Smooth muscle cell (in vitro differentiated cells): ENCODE data around the gene SASH3. TPM values are rescaled to one million over a fixed set of nuclear protein-coding genes. Genes with fewer than 3 reads are reported as not detected.

Experiments
- DNase-seq: peaks from one replicate; lab custom pipeline; 2025; ENCODE audit not compliant: unreplicated experiment; lab: John Stamatoyannopoulos, UW
- H2AFZ ChIP-seq: fragments of 200-600 bp; sonication (generic); 2 replicates; pipeline ENCODE4 v1.6.0; 2016; ENCODE audit warnings: antibody characterized with exemption, low read depth, mild to moderate bottlenecking
- H3F3A ChIP-seq: fragments of 200-600 bp; sonication (generic); 2 replicates; pipeline ENCODE4 v1.6.0; 2017; ENCODE audit warnings: antibody characterized with exemption, low read depth
- H3K27ac ChIP-seq: fragments of 200-600 bp; sonication (generic); 2 replicates; pipeline ENCODE4 v1.5.1; 2016; ENCODE audit warnings: low read depth, mild to moderate bottlenecking
- H3K27me3 ChIP-seq: fragments of 200-600 bp; sonication (generic); 2 replicates; pipeline ENCODE4 v1.6.1; 2016; ENCODE audit warnings: low read depth, mild to moderate bottlenecking
- H3K36me3 ChIP-seq: fragments of 200-600 bp; sonication (generic); 2 replicates; pipeline ENCODE4 v1.5.1; 2016; ENCODE audit warnings: low read depth
- H3K4me1 ChIP-seq: fragments of 200-600 bp; sonication (generic); 2 replicates; pipeline ENCODE4 v1.5.1; 2016; ENCODE audit warnings: low read depth
- H3K4me2 ChIP-seq: fragments of 200-600 bp; sonication (generic); 2 replicates; pipeline ENCODE4 v1.6.0; 2016; ENCODE audit warnings: mild to moderate bottlenecking
- H3K4me3 ChIP-seq: fragments of 200-600 bp; sonication (generic); 2 replicates; pipeline ENCODE4 v1.5.1; 2016; ENCODE audit warnings: mild to moderate bottlenecking
- H3K79me2 ChIP-seq: fragments of 200-600 bp; sonication (generic); 2 replicates; pipeline ENCODE4 v1.6.0; 2016; ENCODE audit warnings: low read depth, mild to moderate bottlenecking
- H3K9ac ChIP-seq: fragments of 200-600 bp; sonication (generic); 2 replicates; pipeline ENCODE4 v1.6.0; 2016; ENCODE audit warnings: low read depth
- H3K9me3 ChIP-seq: fragments of 200-600 bp; sonication (generic); replicated peaks from 2 replicates; pipeline ENCODE4 v1.5.1; 2016; ENCODE audit warnings: low read depth
- H4K20me1 ChIP-seq: fragments of 200-600 bp; sonication (generic); 2 replicates; pipeline ENCODE4 v1.6.0; 2016; ENCODE audit warnings: low read depth
- WGBS: methylation state at CpG from one replicate; pipeline ENCODE4 v1.1.7; 2016; ENCODE audit warnings: low lambda C conversion rate; 5-methylcytosine and 5-hydroxymethylcytosine counted together
- polyA plus RNA-seq: library from polyadenylated mRNA; unstranded; fragments of >200 nt; fragmentation: Nextera tagmentation; extraction: Ambion mirVana; gene quantifications from 2 replicates; pipeline ENCODE4 v1.2.1, GENCODE V29; 2016
- total RNA-seq: library from RNA; depleted of rRNA; stranded (reverse); fragments of >200 nt; gene quantifications from 2 replicates; pipeline ENCODE4 v1.2.3, GENCODE V29; 2014
- TF ChIP-seq, protein P1 (sequence below): fragments of 200-600 bp; sonication (generic); IDR thresholded peaks from 2 replicates; pipeline ENCODE4 v1.5.1; 2017; ENCODE audit warnings: borderline replicate concordance, mild to moderate bottlenecking, antibody characterized with exemption; ENCODE audit not compliant: insufficient read depth, poor library complexity, severe bottlenecking

Gene SASH3
- total and polyA plus RNA-seq, 2 experiments from 2014 or later: not detected

DNA sequence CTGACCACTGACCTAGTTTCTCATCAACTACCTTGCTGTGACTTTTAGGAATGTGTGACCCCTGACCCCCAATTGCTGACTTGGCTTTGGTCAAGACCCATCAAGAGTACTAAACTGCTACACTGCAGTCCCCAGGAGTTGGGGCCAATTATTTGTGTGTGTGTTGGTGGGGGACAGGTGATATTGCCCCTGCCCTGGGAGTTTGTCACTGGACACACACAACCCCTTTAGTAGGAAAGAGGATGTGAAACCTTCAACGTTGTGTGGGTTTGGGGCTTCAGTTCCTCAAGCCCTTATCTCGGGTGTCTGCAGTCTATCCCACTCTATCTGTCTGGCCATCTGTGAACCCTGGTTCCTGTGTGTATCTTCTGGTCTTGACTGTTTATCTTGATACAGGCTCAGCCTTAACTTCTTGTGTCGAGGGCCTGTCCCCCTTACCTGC lies 6.5 kb downstream of the SASH3 start:
- WGBS: 67% methylated on average over 3 of the region's 3 CpGs
- Histone ChIP-seq H3K36me3 (no peaks in the 10 kb centered on the region), H3K79me2 (no peaks in the 10 kb centered on the region), H4K20me1 (no peaks in the 10 kb centered on the region), H3K27me3 (no peaks in the 10 kb centered on the region), H3K4me2 (no peak overlapping the region), H3K27ac (no peak overlapping the region), H2AFZ (no peak overlapping the region), H3K9me3 (no peaks in the 10 kb centered on the region), H3K9ac (no peak overlapping the region), H3K4me3 (no peak overlapping the region), H3F3A (no peaks in the 10 kb centered on the region), H3K4me1 (no peaks in the 10 kb centered on the region)
- TF ChIP-seq, protein P1, sequence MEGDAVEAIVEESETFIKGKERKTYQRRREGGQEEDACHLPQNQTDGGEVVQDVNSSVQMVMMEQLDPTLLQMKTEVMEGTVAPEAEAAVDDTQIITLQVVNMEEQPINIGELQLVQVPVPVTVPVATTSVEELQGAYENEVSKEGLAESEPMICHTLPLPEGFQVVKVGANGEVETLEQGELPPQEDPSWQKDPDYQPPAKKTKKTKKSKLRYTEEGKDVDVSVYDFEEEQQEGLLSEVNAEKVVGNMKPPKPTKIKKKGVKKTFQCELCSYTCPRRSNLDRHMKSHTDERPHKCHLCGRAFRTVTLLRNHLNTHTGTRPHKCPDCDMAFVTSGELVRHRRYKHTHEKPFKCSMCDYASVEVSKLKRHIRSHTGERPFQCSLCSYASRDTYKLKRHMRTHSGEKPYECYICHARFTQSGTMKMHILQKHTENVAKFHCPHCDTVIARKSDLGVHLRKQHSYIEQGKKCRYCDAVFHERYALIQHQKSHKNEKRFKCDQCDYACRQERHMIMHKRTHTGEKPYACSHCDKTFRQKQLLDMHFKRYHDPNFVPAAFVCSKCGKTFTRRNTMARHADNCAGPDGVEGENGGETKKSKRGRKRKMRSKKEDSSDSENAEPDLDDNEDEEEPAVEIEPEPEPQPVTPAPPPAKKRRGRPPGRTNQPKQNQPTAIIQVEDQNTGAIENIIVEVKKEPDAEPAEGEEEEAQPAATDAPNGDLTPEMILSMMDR: no peak
- DNase-seq: no peak

GRCh38 chrX:129787336-129788055 lies 7.7 kb downstream of the SASH3 start:
- no peak overlapping the region for H3K27ac ChIP-seq
- TF ChIP-seq, protein P1: no peak
- no peaks in the 10 kb centered on the region for H3K27me3 ChIP-seq
- H3K9me3 ChIP-seq: no peaks in the 10 kb centered on the region
- H3K79me2 ChIP-seq: no peaks in the 10 kb centered on the region
- WGBS: 82% methylated on average over 11 of the region's 11 CpGs
- no peak for DNase-seq
- H3K9ac ChIP-seq: no peak overlapping the region
- no peaks in the 10 kb centered on the region for H4K20me1 ChIP-seq
- H2AFZ ChIP-seq: no peak overlapping the region
- H3K4me3 ChIP-seq: no peak overlapping the region
- no peaks in the 10 kb centered on the region for H3K36me3 ChIP-seq
- no peaks in the 10 kb centered on the region for H3F3A ChIP-seq
- H3K4me1 ChIP-seq: no peaks in the 10 kb centered on the region
- H3K4me2 ChIP-seq: no peak overlapping the region

DNA sequence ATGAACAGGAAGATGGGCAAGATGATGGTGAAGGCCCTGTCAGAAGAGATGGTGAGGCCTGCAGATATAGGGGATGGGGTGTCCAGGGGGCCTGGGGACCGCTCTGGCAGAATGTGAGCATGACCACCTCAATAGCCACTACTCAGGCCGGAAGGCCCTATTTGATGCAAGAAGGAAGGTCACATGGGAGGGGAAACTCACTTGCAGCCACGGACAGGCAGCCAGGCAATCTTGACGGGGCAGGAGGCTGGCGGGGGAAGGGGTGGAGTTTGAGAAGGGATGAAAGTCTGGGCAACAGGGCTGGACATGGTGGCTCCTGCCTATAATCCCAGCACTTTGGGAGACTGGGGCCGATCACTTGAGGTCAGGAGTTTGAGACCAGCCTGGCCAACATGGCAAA lies 8.8 kb downstream of the SASH3 start:
- WGBS: 79% methylated on average over 6 of the region's 6 CpGs
- no peaks in the 10 kb centered on the region for H3K36me3 ChIP-seq

More for the DNA sequence above, 8.8 kb downstream of the SASH3 start:
- TF ChIP-seq, protein P1: no peak
- H3K9me3 ChIP-seq: no peaks in the 10 kb centered on the region
- H3F3A ChIP-seq: no peaks in the 10 kb centered on the region
- H4K20me1 ChIP-seq: no peaks in the 10 kb centered on the region
- no peak overlapping the region for H3K9ac ChIP-seq
- no peaks in the 10 kb centered on the region for H3K79me2 ChIP-seq
- H3K4me2 ChIP-seq: no peak overlapping the region
- no peak for DNase-seq
- H2AFZ ChIP-seq: no peak overlapping the region
- no peak overlapping the region for H3K4me3 ChIP-seq
- H3K4me1 ChIP-seq: no peaks in the 10 kb centered on the region
- no peaks in the 10 kb centered on the region for H3K27me3 ChIP-seq
- H3K27ac ChIP-seq: no peak overlapping the region
